ENCODE results near the gene CD55.

GRCh38 chr1:207311888-207312603, 9.4 kb upstream of the CD55 start:
- no peak for TF ChIP-seq GATA2 (IDR thresholded peaks at IDR 0.05; ENCODE audit: low read depth, low read length)
- no peak for TF ChIP-seq GATA3 (IDR thresholded peaks at IDR 0.05; ENCODE audit: low read depth, low read length)

Data from SH-SY5Y (cell line).